ENCODE results near the gene KCNN3.

The KCNN3 gene

DNA sequence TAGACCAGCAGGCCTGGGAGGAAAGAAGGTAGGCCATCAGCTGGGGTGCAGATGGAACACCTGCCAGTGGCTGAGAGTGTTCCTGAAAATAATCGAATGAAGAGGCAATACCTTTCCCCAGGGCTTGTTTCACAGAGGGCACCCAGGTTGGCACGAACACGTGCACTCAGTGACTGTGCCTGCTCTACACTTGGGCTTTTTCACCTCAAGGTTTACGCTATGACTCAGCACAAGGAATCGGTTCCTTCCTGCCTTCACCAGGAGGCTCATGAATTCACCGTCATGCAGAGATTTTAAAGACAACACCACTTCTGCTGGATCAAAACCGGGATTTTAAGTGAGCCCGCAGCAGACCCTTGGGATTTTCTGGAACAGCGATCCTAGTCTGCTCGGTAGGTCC is 143.6 kb downstream of the KCNN3 start:
- no peaks in the 10 kb centered on the region for H3K36me3 ChIP-seq (ENCODE audit: insufficient read depth, low read length)
- no peak overlapping the region for H3K4me3 ChIP-seq (ENCODE audit: low read length)
- no peaks in the 10 kb centered on the region for H3K9me3 ChIP-seq (ENCODE audit: insufficient read depth, low read depth, low read length)
- H3K27ac ChIP-seq (ENCODE audit: low read depth, low read length): no peak overlapping the region
- no peaks in the 10 kb centered on the region for H3K27me3 ChIP-seq (ENCODE audit: insufficient read depth, low read length)
- WGBS: 78% methylated on average over 10 of the region's 10 CpGs
- H3K4me1 ChIP-seq (ENCODE audit: insufficient read depth, low read length): peaks cover 24% of the 10 kb centered on the region
- H3K9ac ChIP-seq (ENCODE audit: low read depth, low read length): no peak overlapping the region

DNA sequence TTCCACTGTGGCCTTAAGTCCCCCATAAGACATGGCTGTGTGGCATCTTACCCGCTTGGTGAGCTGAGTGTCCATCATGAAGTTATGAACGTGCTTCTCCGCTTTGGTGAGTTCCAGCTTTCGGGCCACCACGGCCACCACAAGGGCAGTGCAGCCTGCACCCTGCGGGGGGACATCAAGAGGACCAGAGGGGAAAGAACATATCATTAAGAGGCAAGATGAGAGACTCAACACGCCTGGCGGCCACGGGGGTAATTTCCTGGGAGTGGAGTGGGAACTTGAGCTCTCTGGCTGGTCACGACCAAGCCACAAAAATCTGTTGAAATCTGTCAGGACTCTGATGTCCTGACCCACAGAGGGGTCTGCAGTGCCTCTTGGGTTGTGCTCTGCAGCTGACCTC is 144.2 kb downstream of the KCNN3 start:
- WGBS: 96% methylated on average over 10 of the region's 10 CpGs
- no peaks in the 10 kb centered on the region for H3K36me3 ChIP-seq (ENCODE audit: insufficient read depth, low read length)

DNA sequence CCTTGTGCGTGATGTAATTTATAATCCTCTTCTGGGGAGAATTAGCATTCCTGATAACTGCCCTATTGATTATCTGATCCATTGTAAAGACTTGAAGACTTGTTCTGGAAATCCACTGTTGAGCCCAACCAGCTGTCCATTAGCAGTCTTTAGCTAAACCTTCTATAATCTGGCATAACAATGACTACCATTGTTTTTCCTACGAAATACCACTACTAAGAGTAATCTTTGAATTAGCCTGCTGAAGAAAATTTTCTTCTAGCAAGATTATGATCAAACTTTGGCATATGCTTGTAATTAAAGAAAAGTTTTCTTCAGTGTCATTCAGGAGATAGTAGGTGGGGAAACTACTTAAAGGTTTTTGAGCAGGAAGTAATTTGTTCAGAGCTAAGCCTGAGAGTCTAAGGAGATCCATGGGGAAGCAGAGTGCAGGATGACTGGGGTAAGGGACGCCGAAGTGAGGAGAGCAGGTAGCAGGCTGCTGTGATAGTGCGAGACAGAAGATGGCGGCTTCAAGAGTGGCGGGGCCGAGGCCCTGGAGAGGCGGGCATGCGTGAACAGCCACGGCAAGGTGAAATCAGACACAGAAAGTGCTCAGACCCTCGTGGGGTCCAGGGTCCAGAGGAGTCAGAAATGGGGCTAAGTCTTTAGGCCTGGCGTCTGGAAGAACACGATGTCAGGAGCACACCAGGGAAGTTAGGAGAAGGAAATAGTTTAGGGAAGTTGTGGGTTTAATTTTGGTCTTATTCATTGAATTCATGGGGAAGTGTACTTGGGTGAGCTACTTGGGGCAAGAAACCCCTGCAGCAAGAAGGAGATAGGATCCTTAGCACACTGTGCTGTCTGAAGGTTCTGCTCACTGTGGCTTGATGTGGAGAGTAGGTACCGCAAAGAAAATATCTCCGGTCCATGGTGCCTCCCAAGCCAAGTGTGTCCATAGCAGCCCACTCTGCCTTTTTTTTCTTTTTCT is 149.5 kb downstream of the KCNN3 start:
- Histone ChIP-seq H3K36me3 (ENCODE audit: insufficient read depth, low read length) (no peaks in the 10 kb centered on the region), H3K9me3 (ENCODE audit: insufficient read depth, low read depth, low read length) (no peaks in the 10 kb centered on the region), H3K27ac (ENCODE audit: low read depth, low read length) (no peak overlapping the region), H3K9ac (ENCODE audit: low read depth, low read length) (no peak overlapping the region), H3K4me1 (ENCODE audit: insufficient read depth, low read length) (no peaks in the 10 kb centered on the region), H3K4me3 (ENCODE audit: low read length) (no peak overlapping the region), H3K27me3 (ENCODE audit: insufficient read depth, low read length) (no peaks in the 10 kb centered on the region)
- 91% methylated on average over 16 of the region's 16 CpGs for WGBS

More for the DNA sequence above, 144.2 kb downstream of the KCNN3 start:
- Histone ChIP-seq H3K9me3 (ENCODE audit: insufficient read depth, low read depth, low read length) (no peaks in the 10 kb centered on the region), H3K9ac (ENCODE audit: low read depth, low read length) (no peak overlapping the region), H3K27ac (ENCODE audit: low read depth, low read length) (no peak overlapping the region), H3K27me3 (ENCODE audit: insufficient read depth, low read length) (no peaks in the 10 kb centered on the region), H3K4me3 (ENCODE audit: low read length) (no peak overlapping the region), H3K4me1 (ENCODE audit: insufficient read depth, low read length) (peaks cover 19% of the 10 kb centered on the region)

DNA sequence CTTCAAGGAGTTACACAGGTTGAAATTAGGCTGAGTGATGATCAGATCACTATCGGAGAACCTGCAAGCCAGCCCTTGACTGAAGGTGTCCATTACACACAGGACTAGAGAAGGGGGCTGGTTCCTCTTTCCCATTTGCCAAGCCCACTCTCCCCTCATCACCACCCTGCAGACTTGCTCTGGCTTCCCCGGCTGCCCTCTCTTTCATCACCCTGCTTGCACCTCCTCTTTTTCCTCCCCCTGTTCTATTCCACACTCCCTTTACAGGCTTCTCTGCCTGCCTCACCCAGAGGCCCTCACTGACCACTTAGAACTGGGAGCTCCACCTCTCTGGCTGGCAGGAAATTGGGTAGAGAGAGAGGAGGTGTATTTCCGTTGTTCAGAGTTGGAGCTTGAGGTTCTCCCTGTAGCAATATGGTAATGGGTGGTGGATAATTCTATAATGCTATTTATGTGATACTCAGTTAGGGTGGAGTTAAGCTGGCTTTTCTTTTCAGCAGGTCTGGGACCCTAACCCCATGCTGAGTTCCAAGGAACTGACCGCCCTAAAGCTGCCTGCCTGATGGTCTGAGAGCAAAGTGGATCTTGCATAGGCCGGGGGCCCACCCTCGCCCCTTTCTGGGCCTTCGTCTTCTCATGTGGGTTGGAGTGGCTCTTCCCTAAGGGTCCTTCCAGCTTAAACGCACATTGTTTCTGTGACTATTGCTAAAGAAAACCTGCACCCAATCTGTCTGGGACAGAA is 150.3 kb downstream of the KCNN3 start:
- Histone ChIP-seq H3K9me3 (ENCODE audit: insufficient read depth, low read depth, low read length) (no peaks in the 10 kb centered on the region), H3K4me1 (ENCODE audit: insufficient read depth, low read length) (no peaks in the 10 kb centered on the region), H3K36me3 (ENCODE audit: insufficient read depth, low read length) (no peaks in the 10 kb centered on the region), H3K27ac (ENCODE audit: low read depth, low read length) (no peak overlapping the region), H3K9ac (ENCODE audit: low read depth, low read length) (no peak overlapping the region), H3K27me3 (ENCODE audit: insufficient read depth, low read length) (no peaks in the 10 kb centered on the region), H3K4me3 (ENCODE audit: low read length) (no peak overlapping the region)
- WGBS: 87% methylated on average over 8 of the region's 8 CpGs

DNA sequence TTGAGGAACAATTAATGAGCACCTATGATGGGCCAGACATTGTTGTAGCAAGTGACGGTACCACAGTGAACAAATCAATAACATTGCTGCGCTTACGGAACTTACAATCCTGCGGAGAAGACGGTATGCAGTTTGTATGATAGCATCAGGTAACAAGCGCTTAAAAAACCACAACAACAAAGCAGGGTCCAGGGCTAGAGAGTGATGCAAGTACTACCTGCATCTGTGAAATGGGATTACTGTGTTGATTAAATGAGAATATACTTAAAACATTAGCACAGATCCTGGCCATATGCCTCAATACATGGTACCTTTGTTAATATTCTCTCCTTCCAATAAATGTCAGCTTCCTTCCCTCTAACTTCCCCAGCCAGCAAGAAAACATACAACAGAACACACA is 151.5 kb downstream of the KCNN3 start:
- Histone ChIP-seq H3K4me1 (ENCODE audit: insufficient read depth, low read length) (no peaks in the 10 kb centered on the region), H3K27me3 (ENCODE audit: insufficient read depth, low read length) (no peaks in the 10 kb centered on the region), H3K4me3 (ENCODE audit: low read length) (no peak overlapping the region), H3K9ac (ENCODE audit: low read depth, low read length) (no peak overlapping the region), H3K36me3 (ENCODE audit: insufficient read depth, low read length) (no peaks in the 10 kb centered on the region), H3K27ac (ENCODE audit: low read depth, low read length) (no peak overlapping the region), H3K9me3 (ENCODE audit: insufficient read depth, low read depth, low read length) (no peaks in the 10 kb centered on the region)
- WGBS: 97% methylated on average over 6 of the region's 6 CpGs

DNA sequence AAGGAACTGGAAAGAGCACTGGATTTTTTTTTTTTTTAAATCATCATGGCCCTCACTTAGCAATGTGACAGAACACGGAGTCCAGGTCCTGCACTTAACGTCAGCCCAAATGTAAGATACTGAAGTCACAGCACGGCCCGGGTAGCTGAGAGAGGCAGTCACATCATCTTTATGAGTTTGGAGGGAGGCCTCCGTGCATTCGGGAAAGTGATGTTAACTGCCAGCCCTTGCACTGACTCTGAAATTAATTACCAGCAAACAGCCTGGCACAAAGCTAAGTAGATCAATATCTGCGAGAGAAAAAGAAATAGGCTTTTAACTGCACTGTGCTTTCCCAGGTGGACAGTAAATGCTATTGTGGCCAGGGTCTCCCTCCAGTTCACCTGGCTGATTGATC is 152.6 kb downstream of the KCNN3 start:
- Histone ChIP-seq H3K27me3 (ENCODE audit: insufficient read depth, low read length) (no peaks in the 10 kb centered on the region), H3K9ac (ENCODE audit: low read depth, low read length) (no peak overlapping the region), H3K4me1 (ENCODE audit: insufficient read depth, low read length) (no peaks in the 10 kb centered on the region), H3K27ac (ENCODE audit: low read depth, low read length) (no peak overlapping the region), H3K36me3 (ENCODE audit: insufficient read depth, low read length) (no peaks in the 10 kb centered on the region), H3K4me3 (ENCODE audit: low read length) (no peak overlapping the region), H3K9me3 (ENCODE audit: insufficient read depth, low read depth, low read length) (no peaks in the 10 kb centered on the region)
- 90% methylated on average over 7 of the region's 7 CpGs for WGBS

DNA sequence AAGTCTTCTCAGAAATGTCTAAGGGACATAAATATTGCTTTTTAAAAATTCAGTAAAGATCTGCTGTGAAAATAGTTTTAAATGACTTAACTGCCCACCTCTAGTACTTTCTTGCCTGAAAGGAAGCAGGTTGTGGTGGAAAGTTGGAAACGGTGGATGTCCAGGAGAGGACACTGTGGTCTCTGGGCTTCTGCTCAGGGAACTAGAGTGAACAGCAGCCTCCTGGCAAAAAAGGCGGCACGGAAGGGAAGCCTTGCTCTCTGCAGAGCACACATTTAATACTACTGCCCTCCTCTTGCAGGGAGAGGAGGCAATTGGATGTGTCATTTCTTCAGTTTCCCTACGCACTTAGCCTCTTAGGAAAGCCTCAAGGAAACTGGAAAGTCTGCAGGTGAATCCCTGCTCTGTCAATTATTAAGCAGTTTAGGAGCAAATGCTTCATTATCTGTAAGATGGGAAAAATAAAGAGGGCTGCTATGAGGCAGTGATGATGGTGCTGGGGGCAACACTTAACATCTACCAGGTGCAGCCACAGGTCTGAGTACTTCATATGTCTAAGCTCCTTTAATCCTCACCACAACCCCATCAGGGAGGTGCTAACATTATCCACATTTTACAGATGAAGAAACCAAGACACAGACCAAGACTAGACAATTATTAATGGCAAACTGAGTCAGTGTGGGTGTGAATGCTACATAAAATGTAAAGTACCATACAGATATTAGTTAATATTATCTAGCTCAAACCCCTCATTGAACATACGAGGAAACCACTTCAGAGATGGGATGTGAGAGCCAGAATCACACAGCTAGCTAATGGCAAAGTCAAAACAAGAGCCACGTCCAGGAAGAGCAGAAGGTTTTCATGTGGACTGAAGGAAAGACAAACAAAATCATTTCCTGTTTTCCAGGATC is 153.2 kb downstream of the KCNN3 start:
- Histone ChIP-seq H3K9me3 (ENCODE audit: insufficient read depth, low read depth, low read length) (no peaks in the 10 kb centered on the region), H3K27me3 (ENCODE audit: insufficient read depth, low read length) (no peaks in the 10 kb centered on the region), H3K4me1 (ENCODE audit: insufficient read depth, low read length) (no peaks in the 10 kb centered on the region), H3K27ac (ENCODE audit: low read depth, low read length) (no peak overlapping the region), H3K36me3 (ENCODE audit: insufficient read depth, low read length) (no peaks in the 10 kb centered on the region), H3K9ac (ENCODE audit: low read depth, low read length) (no peak overlapping the region), H3K4me3 (ENCODE audit: low read length) (no peak overlapping the region)
- 86% methylated on average over 6 of the region's 6 CpGs for WGBS

DNA sequence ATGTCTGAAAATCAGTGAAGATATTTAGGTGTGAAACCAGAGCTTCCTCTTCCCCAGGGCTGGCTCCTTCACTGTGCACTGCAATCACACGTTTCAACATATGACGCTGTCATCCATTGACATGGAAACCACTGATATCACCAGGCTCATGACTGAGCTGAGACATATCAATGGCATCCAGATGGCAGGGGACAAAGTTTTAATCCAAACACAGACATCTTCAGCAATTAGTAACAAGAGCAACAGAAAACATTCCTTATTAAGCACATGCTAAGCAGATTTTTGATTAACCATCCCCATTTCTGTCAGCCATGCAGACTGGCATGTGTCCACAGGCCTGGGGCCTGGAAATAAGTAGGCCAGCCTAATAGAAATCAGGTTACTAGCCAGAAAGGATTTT is 154.1 kb downstream of the KCNN3 start:
- 92% methylated on average over 2 of the region's 2 CpGs for WGBS
- H3K36me3 ChIP-seq (ENCODE audit: insufficient read depth, low read length): no peaks in the 10 kb centered on the region
- no peaks in the 10 kb centered on the region for H3K27me3 ChIP-seq (ENCODE audit: insufficient read depth, low read length)
- H3K27ac ChIP-seq (ENCODE audit: low read depth, low read length): no peak overlapping the region
- no peaks in the 10 kb centered on the region for H3K4me1 ChIP-seq (ENCODE audit: insufficient read depth, low read length)
- no peaks in the 10 kb centered on the region for H3K9me3 ChIP-seq (ENCODE audit: insufficient read depth, low read depth, low read length)
- H3K9ac ChIP-seq (ENCODE audit: low read depth, low read length): no peak overlapping the region
- H3K4me3 ChIP-seq (ENCODE audit: low read length): no peak overlapping the region

DNA sequence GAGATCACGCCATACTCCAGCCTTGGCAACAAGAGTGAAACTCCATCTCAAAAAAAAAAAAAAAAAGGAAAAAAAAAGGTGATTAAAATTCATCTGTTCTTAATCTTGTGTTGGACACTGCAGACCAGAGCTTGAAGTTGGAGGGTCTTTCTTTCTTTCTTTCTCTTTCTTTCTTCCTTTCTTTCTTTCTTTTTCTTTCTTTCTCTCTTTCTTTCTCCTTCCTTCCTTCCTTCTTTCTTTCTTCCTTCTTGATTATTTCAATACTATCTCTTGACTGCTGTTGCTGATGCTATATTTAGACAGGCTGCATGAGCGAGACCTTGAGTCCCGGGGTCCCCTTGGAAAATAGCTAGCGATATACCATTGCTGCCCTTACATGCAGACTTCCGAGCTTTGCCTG is 154.7 kb downstream of the KCNN3 start:
- Histone ChIP-seq H3K9me3 (ENCODE audit: insufficient read depth, low read depth, low read length) (no peaks in the 10 kb centered on the region), H3K9ac (ENCODE audit: low read depth, low read length) (no peak overlapping the region), H3K36me3 (ENCODE audit: insufficient read depth, low read length) (no peaks in the 10 kb centered on the region), H3K27me3 (ENCODE audit: insufficient read depth, low read length) (no peaks in the 10 kb centered on the region), H3K4me3 (ENCODE audit: low read length) (no peak overlapping the region), H3K27ac (ENCODE audit: low read depth, low read length) (no peak overlapping the region), H3K4me1 (ENCODE audit: insufficient read depth, low read length) (no peaks in the 10 kb centered on the region)
- WGBS: 95% methylated on average over 4 of the region's 5 CpGs

DNA sequence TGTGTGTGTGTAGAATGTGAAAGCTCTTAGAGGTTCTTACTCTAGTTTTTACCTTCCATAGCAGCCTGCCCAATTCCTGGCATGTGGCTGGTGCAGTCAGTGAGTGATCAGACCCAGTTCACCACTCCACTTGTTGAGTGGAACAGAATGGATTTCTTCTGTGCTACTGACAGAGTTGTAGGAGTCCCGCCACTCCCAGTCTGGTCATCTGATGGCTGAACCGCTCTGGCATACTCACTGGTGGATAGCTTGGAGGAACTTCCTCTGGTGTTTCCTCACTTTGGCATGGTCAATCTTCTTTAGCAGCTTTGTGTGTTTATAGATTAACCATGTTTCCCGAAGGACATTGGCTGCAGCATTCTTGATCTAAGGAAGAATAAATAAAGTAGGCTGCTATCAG is 155.4 kb downstream of the KCNN3 start:
- Histone ChIP-seq H3K27me3 (ENCODE audit: insufficient read depth, low read length) (no peaks in the 10 kb centered on the region), H3K9ac (ENCODE audit: low read depth, low read length) (no peak overlapping the region), H3K9me3 (ENCODE audit: insufficient read depth, low read depth, low read length) (no peaks in the 10 kb centered on the region), H3K36me3 (ENCODE audit: insufficient read depth, low read length) (no peaks in the 10 kb centered on the region), H3K4me3 (ENCODE audit: low read length) (no peak overlapping the region), H3K27ac (ENCODE audit: low read depth, low read length) (no peak overlapping the region), H3K4me1 (ENCODE audit: insufficient read depth, low read length) (no peaks in the 10 kb centered on the region)
- 87% methylated on average over 3 of the region's 3 CpGs for WGBS

All from HUES64 (cell line).